ENCODE results near the gene PLCXD1. TPM values are rescaled to one million over a fixed set of nuclear protein-coding genes. Genes with fewer than 3 reads are reported as not detected.

PLCXD1 gene
- total and polyA plus RNA-seq, 2 experiments from 2014 or later, result 48.7 to 112 TPM

GRCh38 chrX:270848-271367 is 10.3 kb upstream of the PLCXD1 start (continued):
- TF ChIP-seq ZNF462 (CRISPR knock-in tag; IDR thresholded peaks at IDR 0.05), result no peak
- TF ChIP-seq STAT1 (IDR thresholded peaks at IDR 0.05; ENCODE audit: unreplicated experiment), result no peak
- no peak for TF ChIP-seq POLR2AphosphoS5 (IDR thresholded peaks at IDR 0.05; ENCODE audit: low read depth)
- no peak for TF ChIP-seq ZNF114 (CRISPR knock-in tag; IDR thresholded peaks at IDR 0.05)
- TF ChIP-seq EZH2 (IDR thresholded peaks at IDR 0.05; ENCODE audit: low read depth, unreplicated experiment), result no peak
- TF ChIP-seq CTCF (conservative IDR thresholded peaks at IDR 0.05; ENCODE audit: low read depth in 2 of 2), result no peak
- TF ChIP-seq EZH2phosphoT487 (IDR thresholded peaks at IDR 0.05; ENCODE audit: unreplicated experiment), result no peak
